CD14-positive monocyte (primary cell): ENCODE measurements around the gene VOPP1. TPM values are rescaled to one million over a fixed set of nuclear protein-coding genes. Genes with fewer than 3 reads are reported as not detected.

ENCODE experiments used
- DNase-seq, 3 donors: peaks; one replicate each; pipeline ENCODE4 v3.0.0-alpha.2; 2011 to 2022
- H2AFZ ChIP-seq: 2 replicates; pipeline ENCODE4 v1.6.0; 2012; ENCODE audit warnings: mild to moderate bottlenecking, low read depth, low read length, inconsistent platforms; ENCODE audit not compliant: insufficient read depth, poor library complexity, severe bottlenecking
- H3K27ac ChIP-seq, 2 donors: 1 replicate in 1 of 2; 2 replicates in 1 of 2; pipeline ENCODE4 v1.5.1; 2012 to 2013; ENCODE audit warnings: low read length in 2 of 2, control low read depth in 1 of 2, inconsistent platforms in 1 of 2, low read depth in 1 of 2, mild to moderate bottlenecking in 1 of 2
- H3K27me3 ChIP-seq, 2 donors: one replicate each; pipeline versions ENCODE4 v1.6.0 to v1.6.1; 2011 to 2013; ENCODE audit warnings: low read length in 2 of 2; ENCODE audit not compliant: control insufficient read depth in 2 of 2, insufficient read depth in 2 of 2
- H3K36me3 ChIP-seq, 2 donors: replicated peaks in 1 of 2; 1 replicate in 1 of 2; 2 replicates in 1 of 2; pipeline versions ENCODE4 v1.5.1 to v1.6.1; 2012 to 2013; ENCODE audit warnings: low read length in 2 of 2, control low read depth in 1 of 2, inconsistent platforms in 1 of 2, mild to moderate bottlenecking in 1 of 2; ENCODE audit not compliant: insufficient read depth in 2 of 2, control insufficient read depth in 1 of 2
- H3K4me1 ChIP-seq, 2 donors: 1 replicate in 1 of 2; 2 replicates in 1 of 2; pipeline versions ENCODE4 v1.5.1 to v1.6.1; 2012 to 2013; ENCODE audit warnings: low read length in 2 of 2, control low read depth in 1 of 2, inconsistent platforms in 1 of 2, mild to moderate bottlenecking in 1 of 2, moderate library complexity in 1 of 2; ENCODE audit not compliant: insufficient read depth in 2 of 2, control insufficient read depth in 1 of 2
- H3K4me2 ChIP-seq: replicated peaks from 2 replicates; pipeline ENCODE3; 2012; ENCODE audit warnings: low read length, moderate library complexity, mild to moderate bottlenecking; ENCODE audit not compliant: poor library complexity, severe bottlenecking; ENCODE audit errors: extremely low read depth
- H3K4me3 ChIP-seq, 3 experiments: fragments of 200-600 bp in 1 of 3; sonication (generic) in 1 of 3; replicated peaks in 1 of 3; 1 replicate in 2 of 3; 2 replicates in 1 of 3; pipeline ENCODE4 v1.5.1; 2011 to 2013; ENCODE audit warnings: low read length in 3 of 3, mild to moderate bottlenecking in 3 of 3, control low read depth in 2 of 3, low read depth in 2 of 3, inconsistent platforms in 1 of 3, moderate library complexity in 1 of 3
- H3K79me2 ChIP-seq: 2 replicates; pipeline ENCODE4 v1.6.0; 2012; ENCODE audit warnings: mild to moderate bottlenecking, control low read depth, inconsistent platforms, low read length, moderate library complexity; ENCODE audit not compliant: insufficient read depth
- H3K9ac ChIP-seq: 2 replicates; pipeline ENCODE4 v1.6.0; 2017; ENCODE audit warnings: low read length, mild to moderate bottlenecking; ENCODE audit not compliant: insufficient read depth, poor library complexity, severe bottlenecking
- H3K9me3 ChIP-seq, 2 donors: replicated peaks in 1 of 2; 1 replicate in 1 of 2; 2 replicates in 1 of 2; pipeline versions ENCODE4 v1.5.1 to v1.6.1; 2012 to 2013; ENCODE audit warnings: low read length in 2 of 2, control low read depth in 1 of 2; ENCODE audit not compliant: control insufficient read depth in 1 of 2, insufficient read depth in 1 of 2
- H4K20me1 ChIP-seq: 2 replicates; pipeline ENCODE4 v1.6.0; 2012; ENCODE audit warnings: mild to moderate bottlenecking, low read length, control low read depth, moderate library complexity; ENCODE audit not compliant: insufficient read depth
- H3K27ac Mint-ChIP-seq, 7 donors: one replicate each; pipeline ENCODE4 v1.8.0; 2020; ENCODE audit warnings: mild to moderate bottlenecking in 7 of 7, mixed read lengths in 7 of 7, moderate library complexity in 6 of 7, inconsistent platforms in 2 of 7
- H3K27me3 Mint-ChIP-seq, 3 donors: one replicate each; pipeline ENCODE4 v1.8.0; 2021 to 2022; ENCODE audit warnings: low read depth in 3 of 3, mild to moderate bottlenecking in 3 of 3, mixed read lengths in 3 of 3, moderate library complexity in 3 of 3, inconsistent platforms in 1 of 3
- H3K36me3 Mint-ChIP-seq, 2 donors: one replicate each; pipeline ENCODE4 v1.8.0; 2020; ENCODE audit warnings: mixed read lengths in 2 of 2, inconsistent platforms in 1 of 2, mild to moderate bottlenecking in 1 of 2
- H3K4me1 Mint-ChIP-seq: one replicate; pipeline ENCODE4 v1.8.0; 2020; ENCODE audit warnings: mild to moderate bottlenecking, mixed read lengths
- H3K4me3 Mint-ChIP-seq, 2 donors: one replicate each; pipeline ENCODE4 v1.8.0; 2020; ENCODE audit warnings: mild to moderate bottlenecking in 2 of 2, mixed read lengths in 2 of 2, moderate library complexity in 1 of 2
- H3K9me3 Mint-ChIP-seq, 7 donors: one replicate each; pipeline ENCODE4 v1.8.0; 2020 to 2022; ENCODE audit warnings: mixed read lengths in 7 of 7, mild to moderate bottlenecking in 6 of 7, moderate library complexity in 6 of 7, inconsistent platforms in 2 of 7
- CTCF ChIP-seq: fragments of 200-600 bp; IDR thresholded peaks from one replicate; pipeline ENCODE4 v1.8.0; 2022; ENCODE audit warnings: antibody characterized with exemption, mild to moderate bottlenecking
- WGBS: methylation state at CpG from one replicate; pipeline ENCODE4 v1.1.5; 2013; ENCODE audit warnings: missing lambda C conversion rate; ENCODE audit not compliant: insufficient coverage; 5-methylcytosine and 5-hydroxymethylcytosine counted together
- intact Hi-C, 2 donors: fragments of 100-400 bp; cut with micrococcal nuclease; formaldehyde crosslinking; loops; one replicate each; pipeline versions ENCODE4 v1.15.0 to v1.15.1; 2023
- polyA plus RNA-seq, 3 donors: library from polyadenylated mRNA; depleted of rRNA in 1 of 3; unstranded in 2 of 3; stranded (reverse) in 1 of 3; fragments of 300-500 nt in 2 of 3; fragments of >200 nt in 1 of 3; fragmentation: Illumina TruSeq in 2 of 3; gene quantifications; 1 replicate in 2 of 3; 2 replicates in 1 of 3; pipeline ENCODE4 v1.2.3, GENCODE V29; 2012 to 2021

VOPP1 gene
- polyA plus RNA-seq, 3 donors, result 16.7 to 22.1 (median 18.0) TPM

GRCh38 chr7:55516409-55516808, 55.9 kb downstream of the VOPP1 start:
- intact Hi-C loops, result no loop called here
- Mint-ChIP-seq H3K27ac (peak overlapping the region in 3 of 7 donors; percentile 12 to 40 (median 26)), H3K27me3 (no peaks in the 10 kb centered on the region), H3K36me3 (peaks cover 70 to 76% of the 10 kb centered on the region in 2 donors), H3K4me3 (no peak overlapping the region), H3K9me3 (no peaks in the 10 kb centered on the region), H3K4me1 (no peaks in the 10 kb centered on the region)
- H4K20me1 ChIP-seq, result peaks cover 3% of the 10 kb centered on the region
- no CpG with 5 or more reads among the region's 4 CpGs for WGBS
- H3K9ac ChIP-seq, result no peak overlapping the region
- no peaks in the 10 kb centered on the region for H3K79me2 ChIP-seq
- H2AFZ ChIP-seq, result no peak overlapping the region
- no peak overlapping the region for H3K4me3 ChIP-seq
- no peak for DNase-seq
- no peaks in the 10 kb centered on the region for H3K9me3 ChIP-seq
- no peak for TF ChIP-seq CTCF
- H3K27me3 ChIP-seq, result no peaks in the 10 kb centered on the region
- no peak overlapping the region for H3K27ac ChIP-seq
- no peaks in the 10 kb centered on the region for H3K4me1 ChIP-seq
- H3K4me2 ChIP-seq, result no peak overlapping the region
- H3K36me3 ChIP-seq, result peaks cover 41 to 78% of the 10 kb centered on the region in 2 donors

GRCh38 chr7:55515569-55516279, 56.6 kb downstream of the VOPP1 start:
- Mint-ChIP-seq H3K9me3 (no peaks in the 10 kb centered on the region), H3K27me3 (no peaks in the 10 kb centered on the region), H3K4me3 (no peak overlapping the region), H3K27ac (peak overlapping the region in 4 of 7 donors; percentile 26 to 43 (median 38)), H3K36me3 (peaks cover 69 to 78% of the 10 kb centered on the region in 2 donors), H3K4me1 (no peaks in the 10 kb centered on the region)
- Histone ChIP-seq H3K9me3 (no peaks in the 10 kb centered on the region), H3K79me2 (no peaks in the 10 kb centered on the region), H2AFZ (no peak overlapping the region), H3K9ac (no peak overlapping the region), H3K36me3 (peaks cover 38 to 76% of the 10 kb centered on the region in 2 donors), H4K20me1 (peaks cover 3% of the 10 kb centered on the region), H3K27me3 (no peaks in the 10 kb centered on the region), H3K4me3 (no peak overlapping the region), H3K4me1 (no peaks in the 10 kb centered on the region), H3K4me2 (no peak overlapping the region), H3K27ac (peak overlapping the region in 1 of 2 donors; percentile 6)
- intact Hi-C loops, result no loop called here
- no peak for DNase-seq
- 80% methylated on average over 9 of the region's 13 CpGs for WGBS
- TF ChIP-seq CTCF, result no peak
